ENCODE measurements around the gene HACE1.

- TF ChIP-seq CTCF (IDR thresholded peaks at IDR 0.05) (no peak), POLR2A (IDR thresholded peaks at IDR 0.05) (no peak)
Observed at GRCh38 chr6:104908888-104909525, 49.3 kb upstream of the HACE1 start.

All from testis (tissue), 2 donors.